Stimulated activated naive CD4-positive, alpha-beta T cell (primary cell): Measurements from ENCODE around the gene RIIAD1.
"Not testable (repeated sequence)": the region's sequence is repeated elsewhere in the genome, so short reads cannot be mapped to it uniquely, and the experiment has no call there.

Experiments used
- DNase-seq, 6 experiments: peaks; one replicate each; lab custom pipeline; 2025; lab: John Stamatoyannopoulos, UW

RIIAD1 gene, protein sequence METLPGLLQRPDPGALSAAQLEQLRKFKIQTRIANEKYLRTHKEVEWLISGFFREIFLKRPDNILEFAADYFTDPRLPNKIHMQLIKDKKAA

DNA sequence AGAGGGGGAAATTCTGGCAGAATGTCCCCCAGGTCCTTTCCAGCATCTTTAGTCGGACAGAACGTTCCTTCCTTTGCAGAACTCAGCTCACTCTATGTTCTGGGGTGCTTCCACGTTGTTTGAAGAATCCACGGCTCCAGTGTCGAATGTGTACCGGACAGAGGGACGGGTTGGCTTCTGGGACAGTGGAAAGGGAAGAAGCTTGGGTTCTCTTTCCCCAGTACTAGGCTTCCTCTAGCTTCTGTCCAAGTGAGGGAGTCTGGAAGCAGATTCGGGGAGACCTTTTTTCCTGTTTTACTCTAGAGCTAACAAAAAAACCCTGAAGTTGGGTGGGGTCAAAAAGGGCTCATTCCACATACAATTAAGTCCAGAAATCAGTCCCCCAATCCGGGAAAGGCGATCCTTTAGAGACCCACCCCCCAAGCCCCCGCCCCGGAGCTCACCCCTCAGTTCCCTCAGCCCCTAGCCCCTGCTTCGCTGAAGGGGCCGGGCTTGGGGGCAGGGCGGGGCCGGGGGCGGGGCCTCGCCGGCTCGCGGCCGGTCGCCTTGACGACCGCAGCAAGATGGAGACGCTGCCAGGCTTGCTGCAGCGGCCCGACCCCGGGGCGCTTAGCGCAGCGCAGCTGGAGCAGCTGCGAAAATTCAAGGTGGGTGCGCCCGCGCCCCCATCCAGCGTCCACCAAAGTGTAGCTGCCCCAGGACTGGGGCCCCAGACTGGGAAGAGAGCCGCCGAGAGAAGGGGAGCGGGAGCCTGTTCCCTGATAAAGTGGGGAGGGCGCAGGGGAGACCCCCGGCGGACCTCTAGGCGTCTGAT is at the start of gene RIIAD1:
TSS of gene RIIAD1 (plus strand) at position 549 of the 814 bp plus-strand sequence. CDS start at position 564, 15 bp downstream.
- DNase-seq = peak; percentile 19 to 58 (median 44)

DNA sequence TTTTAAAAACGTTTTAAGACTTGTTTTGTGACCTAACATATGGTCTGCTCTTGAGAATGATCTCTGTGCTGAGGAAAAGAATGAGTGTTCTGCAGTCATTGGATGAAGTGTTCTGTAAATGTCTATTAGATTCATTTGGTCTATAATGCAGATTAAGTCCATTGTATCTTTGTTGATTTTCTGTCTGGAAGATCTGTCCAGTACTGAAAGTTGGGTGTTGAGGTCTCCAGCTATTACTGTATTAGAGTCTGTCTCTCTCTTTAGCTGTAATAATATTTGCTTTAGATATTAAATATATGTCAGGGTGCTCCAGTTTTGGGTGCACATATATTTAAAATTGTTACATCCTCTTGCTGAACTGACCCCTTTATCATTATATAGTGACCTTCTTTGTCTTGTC is 47.9 kb upstream of the RIIAD1 start:
- DNase-seq = no peak

DNA sequence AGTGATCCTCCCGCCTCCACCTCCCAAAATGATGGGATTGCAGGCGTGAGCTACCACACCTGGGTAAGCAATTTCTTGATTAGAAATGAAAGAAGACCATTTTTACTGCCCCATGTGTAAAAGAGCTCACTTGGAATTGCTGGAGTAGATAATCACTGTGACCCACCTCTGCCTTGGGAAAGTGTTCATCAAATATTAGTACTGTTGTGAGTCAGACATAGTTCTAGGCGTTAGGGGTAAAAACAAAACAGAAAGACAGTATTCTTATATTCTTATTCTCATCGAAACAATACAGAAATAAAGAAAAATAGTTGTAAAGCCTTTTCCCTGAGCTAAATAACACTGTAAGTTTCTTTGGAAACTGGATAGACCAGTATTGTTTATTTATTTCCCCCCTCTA is 40.9 kb upstream of the RIIAD1 start:
- DNase-seq = no peak

DNA sequence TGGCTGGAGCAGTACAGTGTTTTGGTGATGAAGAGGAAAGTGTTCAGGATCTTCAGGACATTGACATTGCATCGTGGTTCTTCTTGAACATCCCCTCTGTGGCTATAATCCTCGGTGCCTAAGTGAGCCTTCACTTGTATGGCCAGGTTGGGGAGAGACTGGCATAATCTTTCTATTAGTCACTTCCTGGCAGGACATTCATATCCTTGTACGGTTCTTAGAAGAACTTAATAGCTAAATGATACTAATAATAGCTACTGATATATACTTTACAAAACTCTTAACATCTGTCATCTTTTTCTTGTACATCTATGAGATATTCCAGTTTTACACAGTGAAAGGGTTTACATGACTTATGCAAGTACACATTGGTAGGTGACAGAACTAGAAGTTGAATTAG is 40.5 kb upstream of the RIIAD1 start:
- DNase-seq = no peak

GRCh38 chr1:151681923-151682322 is 39.4 kb upstream of the RIIAD1 start:
- no peak for DNase-seq

GRCh38 chr1:151682901-151683300 is 38.4 kb upstream of the RIIAD1 start:
- DNase-seq = not testable (repeated sequence)

DNA sequence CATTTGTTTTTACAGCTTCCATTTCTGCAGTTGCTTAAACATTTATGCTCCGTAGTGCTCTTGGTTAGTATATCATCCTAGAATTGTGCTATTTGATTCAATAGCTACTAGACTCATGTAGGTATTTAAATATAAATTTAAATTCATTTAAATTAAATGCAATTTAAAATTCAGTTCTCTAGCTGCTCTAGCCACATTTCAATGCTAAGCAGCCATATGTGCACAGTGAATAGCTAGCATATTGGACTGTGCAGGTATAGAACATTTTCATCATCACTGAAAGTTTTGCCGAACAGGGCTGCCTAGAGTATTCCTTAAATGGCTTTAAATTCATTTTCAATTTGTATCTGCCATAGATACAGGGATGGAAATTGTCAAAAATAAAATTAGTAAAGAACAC is 37.2 kb upstream of the RIIAD1 start:
- DNase-seq = no peak

DNA sequence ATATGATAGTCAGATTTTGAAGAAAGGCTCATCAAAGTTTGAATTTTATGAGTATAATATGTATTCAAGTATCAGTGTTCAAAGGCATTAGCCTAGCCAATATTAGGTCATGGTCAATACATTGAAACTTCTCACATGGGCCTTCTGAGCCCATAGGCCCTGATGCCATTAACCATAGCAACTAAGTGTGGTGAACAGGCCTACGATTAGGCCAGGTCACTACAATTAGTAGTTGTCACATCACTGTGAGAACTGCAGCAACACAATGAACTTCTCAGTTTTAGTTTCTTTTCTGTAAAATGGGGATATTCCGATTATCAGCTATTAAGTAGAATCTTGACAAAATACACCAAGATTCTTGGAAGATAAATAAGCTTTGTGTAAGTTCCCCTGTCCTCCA is 34.8 kb upstream of the RIIAD1 start:
- DNase-seq = no peak

GRCh38 chr1:151689494-151689893 is 31.8 kb upstream of the RIIAD1 start:
- no peak for DNase-seq

GRCh38 chr1:151692226-151692625 is 29.1 kb upstream of the RIIAD1 start:
- no peak for DNase-seq

- no peak for DNase-seq
Observed at GRCh38 chr1:151693057-151693651, 28.2 kb upstream of the RIIAD1 start.

GRCh38 chr1:151701515-151701914 is 19.8 kb upstream of the RIIAD1 start:
- no peak for DNase-seq

DNA sequence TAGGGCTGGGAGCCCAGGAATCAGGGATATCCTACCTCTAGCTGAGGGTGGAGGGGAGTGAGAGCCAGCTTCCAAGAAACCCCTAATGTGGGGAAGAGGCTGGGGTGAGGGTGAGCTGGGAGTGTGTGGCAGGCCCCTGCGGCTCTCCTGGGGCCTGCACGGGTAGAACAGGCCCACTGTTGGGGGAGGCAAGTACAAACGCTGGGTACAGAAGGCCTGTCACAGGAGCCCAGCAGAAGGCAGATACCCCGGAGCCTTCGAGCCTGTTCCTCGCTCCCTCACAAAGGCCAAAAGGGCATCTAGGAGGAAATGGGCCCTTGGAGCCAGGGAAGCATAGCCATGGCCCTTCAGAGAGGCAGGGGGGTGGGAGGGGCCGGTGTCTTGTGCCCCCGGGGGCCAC is 18.4 kb upstream of the RIIAD1 start:
- no peak for DNase-seq

- no peak for DNase-seq
Observed at GRCh38 chr1:151703813-151704212, 17.5 kb upstream of the RIIAD1 start.

GRCh38 chr1:151704246-151704645 is 17.1 kb upstream of the RIIAD1 start:
- no peak for DNase-seq

- no peak for DNase-seq
Observed at GRCh38 chr1:151705146-151705545, 16.2 kb upstream of the RIIAD1 start.

DNA sequence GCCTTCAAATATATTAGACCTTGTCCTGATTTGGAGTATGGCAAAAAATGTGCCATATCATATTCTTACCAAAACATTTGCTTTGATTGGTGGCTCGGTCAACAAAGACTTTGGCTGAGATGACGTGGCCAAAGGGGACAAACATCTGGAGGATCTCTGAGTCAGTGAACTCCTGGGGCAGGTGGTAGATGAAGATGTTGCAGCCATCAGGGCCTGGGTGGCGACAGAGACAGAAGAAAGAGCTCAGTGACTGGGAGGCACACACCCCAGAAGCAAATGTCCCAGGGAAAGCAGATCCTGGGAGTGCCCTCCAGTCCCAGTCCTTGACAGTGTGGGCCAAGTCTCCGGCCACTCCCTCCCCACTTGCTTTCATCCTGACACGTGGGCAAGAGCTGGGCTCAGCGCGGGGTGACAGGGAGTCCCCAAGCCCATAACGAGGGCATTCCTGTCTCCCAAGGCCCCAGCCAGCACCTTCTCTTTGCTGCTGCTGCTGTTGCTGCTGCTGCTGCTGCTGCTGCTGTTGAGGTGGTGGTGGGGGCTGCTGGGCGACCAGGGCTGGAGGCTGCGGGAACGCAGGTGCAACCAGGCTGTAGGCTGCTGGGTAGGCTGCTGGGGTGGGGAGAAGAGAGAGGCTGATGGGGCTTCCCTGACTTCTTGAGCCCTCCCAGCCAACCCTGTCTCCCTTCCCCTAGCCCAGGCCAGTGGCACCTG is 15.4 kb upstream of the RIIAD1 start:
- DNase-seq = no peak

- DNase-seq = no peak
Observed at GRCh38 chr1:151706464-151707415, 14.6 kb upstream of the RIIAD1 start.

DNA sequence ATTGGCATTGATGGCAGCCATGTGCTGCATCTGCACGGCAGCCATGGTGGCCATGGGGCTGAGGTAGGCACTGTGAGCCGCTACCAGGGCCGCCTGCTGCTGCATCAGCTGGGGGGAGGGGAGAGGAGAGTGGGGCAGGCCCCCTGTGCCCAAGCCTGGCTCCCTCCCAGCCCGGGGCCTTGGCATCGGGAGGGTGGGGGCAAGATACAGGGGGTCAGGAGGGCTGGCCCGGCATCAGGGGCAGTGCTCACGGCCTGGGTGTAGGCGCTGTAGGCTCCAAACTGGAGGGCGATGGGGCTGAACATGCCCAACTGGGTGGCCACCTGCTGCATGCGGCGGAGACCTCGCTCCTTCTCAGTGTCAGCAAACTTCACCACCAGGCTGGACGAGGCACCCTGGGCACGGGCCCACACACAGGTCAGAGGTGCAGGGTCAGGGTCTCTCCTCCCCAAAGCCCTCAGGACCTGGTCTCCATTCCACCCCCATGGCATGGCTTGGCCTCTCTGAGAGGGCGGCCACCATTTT is 13.7 kb upstream of the RIIAD1 start:
- DNase-seq = no peak

GRCh38 chr1:151708891-151709290 is 12.4 kb upstream of the RIIAD1 start:
- DNase-seq = no peak

- DNase-seq = no peak
Observed at GRCh38 chr1:151710187-151710840, 11.0 kb upstream of the RIIAD1 start.
